ENCODE data around the gene IL1RAPL1. TPM values are rescaled to one million over a fixed set of nuclear protein-coding genes. Genes with fewer than 3 reads are reported as not detected.

Gene IL1RAPL1
- total RNA-seq, 2 experiments from 2014 or later, result not detected

- peaks cover 1% of the 10 kb centered on the region for H3K9me3 Mint-ChIP-seq
- H3K4me3 Mint-ChIP-seq, result no peak overlapping the region
- intact Hi-C loops (cut with micrococcal nuclease), result no loop called here
- no peaks in the 10 kb centered on the region for H3K36me3 Mint-ChIP-seq (ENCODE audit: low read depth)
- no peaks in the 10 kb centered on the region for H3K4me1 Mint-ChIP-seq (ENCODE audit: low read depth)
- H3K27me3 Mint-ChIP-seq (ENCODE audit: low read depth), result no peaks in the 10 kb centered on the region
- CTCF ChIA-PET, result interaction anchor here (0.7 kb wide), 1 partner anchor 9 kb away, joined by 3 read pairs; no protein-coding TSS in a partner anchor
- no peak overlapping the region for H3K27ac Mint-ChIP-seq
- DNase-seq, result no peak
These were observed 452.3 kb downstream of the IL1RAPL1 start for GRCh38 chrX:29039501-29039900.

DNA sequence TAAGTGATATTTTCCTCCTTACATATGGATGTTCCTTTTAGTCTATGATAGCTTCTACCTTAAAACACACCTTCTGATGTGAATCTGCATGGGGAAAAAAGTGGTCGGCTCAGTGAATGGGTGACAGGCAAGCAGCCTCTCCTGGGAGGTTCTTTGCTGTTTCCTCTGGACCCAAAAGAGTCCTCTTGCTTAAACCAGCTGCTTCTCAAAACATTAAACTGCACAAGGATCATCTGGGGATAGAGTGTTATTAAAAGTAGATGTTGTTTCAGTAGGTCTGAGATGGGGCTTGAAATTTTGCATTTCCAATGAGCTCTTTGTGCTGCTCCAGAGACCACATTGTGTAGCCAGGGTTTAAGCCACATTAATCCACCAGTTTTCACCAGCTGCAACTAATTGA, 452.9 kb downstream of the IL1RAPL1 start:
- no peak for DNase-seq
- H3K9me3 Mint-ChIP-seq, result peaks cover 1% of the 10 kb centered on the region
- H3K36me3 Mint-ChIP-seq (ENCODE audit: low read depth), result no peaks in the 10 kb centered on the region
- H3K27me3 Mint-ChIP-seq (ENCODE audit: low read depth), result no peaks in the 10 kb centered on the region
- no peak overlapping the region for H3K27ac Mint-ChIP-seq
- no peaks in the 10 kb centered on the region for H3K4me1 Mint-ChIP-seq (ENCODE audit: low read depth)
- no peak overlapping the region for H3K4me3 Mint-ChIP-seq
- intact Hi-C loops (cut with micrococcal nuclease), result no loop called here
- CTCF ChIA-PET, result no interaction called here

DNA sequence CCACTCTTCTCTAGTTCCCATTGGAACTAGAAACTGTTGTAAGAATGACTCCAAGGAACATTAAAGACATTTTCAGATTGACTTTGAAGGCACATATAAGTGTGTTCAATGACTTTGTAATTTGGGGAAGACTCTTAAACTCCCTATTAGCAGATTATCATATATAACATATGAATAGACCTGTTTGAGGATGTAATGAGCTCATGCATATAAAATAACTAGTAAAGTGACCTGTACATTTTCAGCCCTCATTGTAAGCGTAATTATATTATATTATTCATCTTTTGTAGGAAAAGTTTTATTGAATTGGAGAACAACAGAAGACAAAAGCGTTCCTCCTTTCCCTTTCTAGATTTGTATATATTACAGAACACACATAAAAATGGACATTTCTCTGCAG, 455.1 kb downstream of the IL1RAPL1 start:
- CTCF ChIA-PET, result no interaction called here
- Mint-ChIP-seq H3K36me3 (ENCODE audit: low read depth) (no peaks in the 10 kb centered on the region), H3K27me3 (ENCODE audit: low read depth) (no peaks in the 10 kb centered on the region), H3K4me3 (no peak overlapping the region), H3K27ac (no peak overlapping the region), H3K9me3 (peaks cover 1% of the 10 kb centered on the region), H3K4me1 (ENCODE audit: low read depth) (no peaks in the 10 kb centered on the region)
- DNase-seq, result no peak
- intact Hi-C loops (cut with micrococcal nuclease), result no loop called here

DNA sequence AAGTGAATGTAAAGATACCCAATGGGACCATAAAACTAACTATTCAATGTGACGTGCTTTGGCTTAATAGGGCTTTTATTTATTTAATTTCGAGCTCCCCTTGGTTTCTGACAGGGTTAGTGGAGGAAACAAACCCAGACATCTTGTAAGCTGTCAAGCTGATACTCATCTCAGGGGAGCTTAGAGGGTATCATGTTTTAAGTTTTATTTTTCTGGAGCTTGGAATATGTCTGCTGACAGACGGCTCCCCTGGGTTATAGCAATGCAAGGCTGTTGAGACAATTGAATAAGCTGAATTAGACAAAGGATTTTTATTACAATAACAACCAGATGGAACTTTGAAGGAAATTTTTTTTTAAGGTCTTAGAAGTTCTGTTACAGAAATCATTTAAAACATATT, 456.5 kb downstream of the IL1RAPL1 start:
- Mint-ChIP-seq H3K27ac (no peak overlapping the region), H3K4me3 (no peak overlapping the region), H3K4me1 (ENCODE audit: low read depth) (no peaks in the 10 kb centered on the region), H3K36me3 (ENCODE audit: low read depth) (no peaks in the 10 kb centered on the region), H3K9me3 (peaks cover 1% of the 10 kb centered on the region), H3K27me3 (ENCODE audit: low read depth) (no peaks in the 10 kb centered on the region)
- CTCF ChIA-PET, result no interaction called here
- intact Hi-C loops (cut with micrococcal nuclease), result no loop called here
- no peak for DNase-seq

DNA sequence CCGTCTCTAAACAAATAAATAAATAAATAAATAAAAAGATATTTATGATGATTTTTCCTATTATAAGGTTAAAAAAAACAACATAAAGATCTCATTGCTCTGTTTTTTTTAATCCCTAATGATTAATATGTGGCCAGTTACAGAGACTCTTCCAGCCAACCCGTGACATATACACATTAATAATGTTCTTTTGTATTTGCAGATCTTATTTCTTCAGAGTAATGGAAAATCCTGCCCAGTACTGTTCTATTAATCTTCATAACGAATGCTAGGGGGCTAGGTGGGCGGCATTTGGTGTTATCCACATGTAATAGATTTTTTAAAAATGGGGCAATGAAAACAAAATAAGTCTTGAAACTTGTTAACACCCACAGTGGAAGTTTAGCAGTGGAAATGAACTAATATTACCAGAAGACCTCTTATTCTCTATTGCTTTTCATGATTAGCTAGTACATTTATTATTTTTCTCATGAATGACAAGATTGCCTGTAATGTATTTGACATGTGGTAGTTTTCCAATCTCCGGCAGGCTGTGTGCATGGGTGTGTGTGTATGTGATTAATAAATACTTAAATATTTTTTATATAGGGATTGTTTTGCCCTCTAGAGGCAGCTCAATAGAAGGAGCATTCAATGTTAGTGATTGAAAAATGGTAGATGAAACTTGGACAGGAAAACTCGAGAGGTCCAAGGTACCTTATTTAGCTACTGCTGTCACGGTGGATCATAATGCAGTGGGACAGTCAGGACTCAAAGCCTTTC, 457.4 kb downstream of the IL1RAPL1 start:
- no peak overlapping the region for H3K4me3 Mint-ChIP-seq
- H3K36me3 Mint-ChIP-seq (ENCODE audit: low read depth), result no peaks in the 10 kb centered on the region
- DNase-seq, result no peak
- H3K27ac Mint-ChIP-seq, result no peak overlapping the region
- H3K9me3 Mint-ChIP-seq, result no peaks in the 10 kb centered on the region
- intact Hi-C loops (cut with micrococcal nuclease), result no loop called here
- H3K4me1 Mint-ChIP-seq (ENCODE audit: low read depth), result no peaks in the 10 kb centered on the region
- CTCF ChIA-PET, result no interaction called here
- H3K27me3 Mint-ChIP-seq (ENCODE audit: low read depth), result no peaks in the 10 kb centered on the region

DNA sequence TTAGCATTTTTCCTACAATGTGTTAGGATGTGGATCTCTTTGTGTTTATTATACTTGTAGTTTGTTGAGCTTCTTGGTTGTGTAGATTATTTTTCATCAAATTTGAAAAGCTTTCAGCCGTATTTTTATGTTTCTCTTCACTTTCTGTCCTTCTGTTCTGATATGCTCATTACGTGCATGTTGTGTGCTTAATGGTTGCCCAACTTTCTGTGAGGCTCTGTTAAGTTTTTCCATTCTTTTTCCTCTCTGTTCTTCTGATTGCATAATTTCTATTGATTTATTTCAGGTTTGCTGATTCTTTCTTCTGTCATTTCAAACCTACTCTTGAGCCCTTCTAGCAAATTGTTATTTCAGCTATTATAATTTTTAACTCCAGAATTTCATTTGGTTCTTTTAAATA, 478.2 kb downstream of the IL1RAPL1 start:
- CTCF ChIA-PET, result no interaction called here
- Mint-ChIP-seq H3K4me3 (no peak overlapping the region), H3K36me3 (ENCODE audit: low read depth) (no peaks in the 10 kb centered on the region), H3K4me1 (ENCODE audit: low read depth) (no peaks in the 10 kb centered on the region), H3K9me3 (peaks cover 2% of the 10 kb centered on the region), H3K27ac (no peak overlapping the region), H3K27me3 (ENCODE audit: low read depth) (no peaks in the 10 kb centered on the region)
- intact Hi-C loops (cut with micrococcal nuclease), result no loop called here
- DNase-seq, result no peak

DNA sequence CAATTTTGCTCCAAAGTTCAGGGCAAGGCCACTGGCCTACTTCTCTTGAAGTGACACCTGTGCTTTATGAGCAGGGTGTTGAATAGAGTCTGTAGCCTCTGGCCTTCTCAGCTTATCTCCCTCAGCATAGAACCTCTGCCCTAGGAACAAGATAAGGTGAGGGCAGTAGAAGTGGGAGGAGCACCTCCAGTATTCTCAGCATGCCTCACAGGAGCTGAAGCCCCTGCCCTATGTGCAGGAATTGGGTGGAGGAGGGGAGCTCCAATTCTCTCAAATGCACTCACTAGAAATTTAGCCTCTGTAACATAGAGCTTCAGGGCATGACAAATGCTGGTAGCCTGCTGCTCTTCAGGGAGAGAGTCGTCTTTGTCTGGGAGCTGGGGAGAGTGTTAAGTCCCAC, 479.3 kb downstream of the IL1RAPL1 start:
- H3K36me3 Mint-ChIP-seq (ENCODE audit: low read depth), result no peaks in the 10 kb centered on the region
- H3K4me3 Mint-ChIP-seq, result no peak overlapping the region
- H3K4me1 Mint-ChIP-seq (ENCODE audit: low read depth), result no peaks in the 10 kb centered on the region
- intact Hi-C loops (cut with micrococcal nuclease), result no loop called here
- H3K9me3 Mint-ChIP-seq, result peaks cover 2% of the 10 kb centered on the region
- H3K27ac Mint-ChIP-seq, result no peak overlapping the region
- DNase-seq, result no peak
- no peaks in the 10 kb centered on the region for H3K27me3 Mint-ChIP-seq (ENCODE audit: low read depth)
- CTCF ChIA-PET, result no interaction called here

DNA sequence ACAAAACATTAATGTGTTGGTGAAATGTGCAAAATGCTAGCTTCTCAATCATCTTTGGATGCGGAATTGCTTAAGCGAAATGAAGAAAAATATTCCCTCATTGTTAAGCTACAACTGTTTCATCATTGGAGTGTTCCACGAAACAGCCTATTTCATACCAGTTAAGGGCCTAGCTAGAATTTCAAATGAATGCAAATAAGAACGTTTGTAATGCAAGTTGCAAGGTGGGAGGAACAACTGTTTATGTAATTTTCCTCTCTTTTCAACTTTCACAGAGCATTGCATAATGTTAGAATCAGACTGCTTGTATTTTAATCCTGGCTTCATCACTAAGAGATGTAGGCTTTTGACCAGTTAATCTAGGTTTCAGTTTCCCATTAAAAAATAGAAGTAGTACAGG, 480.1 kb downstream of the IL1RAPL1 start:
- H3K27me3 Mint-ChIP-seq (ENCODE audit: low read depth), result no peaks in the 10 kb centered on the region
- no peaks in the 10 kb centered on the region for H3K4me1 Mint-ChIP-seq (ENCODE audit: low read depth)
- DNase-seq, result no peak
- H3K4me3 Mint-ChIP-seq, result no peak overlapping the region
- H3K9me3 Mint-ChIP-seq, result peaks cover 3% of the 10 kb centered on the region
- no peaks in the 10 kb centered on the region for H3K36me3 Mint-ChIP-seq (ENCODE audit: low read depth)
- CTCF ChIA-PET, result no interaction called here
- no peak overlapping the region for H3K27ac Mint-ChIP-seq
- intact Hi-C loops (cut with micrococcal nuclease), result no loop called here

GRCh38 chrX:29071525-29072320, 484.5 kb downstream of the IL1RAPL1 start:
- H3K36me3 Mint-ChIP-seq (ENCODE audit: low read depth), result no peaks in the 10 kb centered on the region
- CTCF ChIA-PET, result no interaction called here
- no peaks in the 10 kb centered on the region for H3K27me3 Mint-ChIP-seq (ENCODE audit: low read depth)
- no peak overlapping the region for H3K27ac Mint-ChIP-seq
- DNase-seq, result no peak
- H3K4me3 Mint-ChIP-seq, result no peak overlapping the region
- intact Hi-C loops (cut with micrococcal nuclease), result no loop called here
- H3K9me3 Mint-ChIP-seq, result peaks cover 4% of the 10 kb centered on the region
- H3K4me1 Mint-ChIP-seq (ENCODE audit: low read depth), result no peaks in the 10 kb centered on the region

DNA sequence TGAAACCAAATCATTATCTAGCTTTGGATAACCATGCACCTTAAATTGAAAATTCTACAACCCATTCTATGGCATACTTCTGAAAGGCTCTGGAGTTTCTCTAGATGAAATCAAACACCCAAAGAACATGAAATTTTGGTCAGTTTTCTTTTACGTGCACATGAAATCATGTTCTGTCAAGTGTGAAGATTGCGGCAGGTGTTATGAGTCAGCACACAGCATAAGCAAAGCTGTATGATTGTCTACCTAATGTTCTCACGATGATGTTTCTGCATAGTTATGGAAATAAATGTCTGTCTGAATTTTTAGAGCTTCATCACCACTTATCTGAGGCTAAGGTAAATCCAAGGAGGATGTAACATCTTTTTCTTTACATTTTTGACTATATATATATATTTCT, 495.3 kb downstream of the IL1RAPL1 start:
- intact Hi-C loops (cut with micrococcal nuclease), result no loop called here
- CTCF ChIA-PET, result no interaction called here
- DNase-seq, result no peak
- Mint-ChIP-seq H3K27me3 (ENCODE audit: low read depth) (no peaks in the 10 kb centered on the region), H3K27ac (no peak overlapping the region), H3K4me1 (ENCODE audit: low read depth) (no peaks in the 10 kb centered on the region), H3K9me3 (peaks cover 2% of the 10 kb centered on the region), H3K36me3 (ENCODE audit: low read depth) (no peaks in the 10 kb centered on the region), H3K4me3 (no peak overlapping the region)

DNA sequence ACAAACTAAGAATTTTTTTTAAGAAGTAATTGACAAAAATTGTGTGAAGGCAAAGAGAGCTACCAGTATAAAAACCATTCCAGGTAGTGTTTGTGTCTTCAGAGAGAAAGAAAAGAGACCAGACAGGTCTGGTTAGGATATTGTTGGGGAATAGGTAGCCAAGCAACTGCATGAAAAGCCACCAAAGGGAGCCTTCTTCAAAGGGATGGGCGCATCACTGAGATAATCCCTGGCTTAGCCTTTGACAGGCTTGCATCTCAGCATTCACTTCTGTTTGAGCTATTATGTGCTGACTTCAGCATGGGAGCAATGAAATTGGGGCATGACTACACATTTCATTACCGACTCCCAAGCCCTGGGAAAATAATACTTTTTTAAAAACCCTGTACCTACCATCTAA, 496.6 kb downstream of the IL1RAPL1 start:
- no peak overlapping the region for H3K4me3 Mint-ChIP-seq
- no peak for DNase-seq
- intact Hi-C loops (cut with micrococcal nuclease), result no loop called here
- H3K27ac Mint-ChIP-seq, result no peak overlapping the region
- no peaks in the 10 kb centered on the region for H3K9me3 Mint-ChIP-seq
- no peaks in the 10 kb centered on the region for H3K36me3 Mint-ChIP-seq (ENCODE audit: low read depth)
- no peaks in the 10 kb centered on the region for H3K27me3 Mint-ChIP-seq (ENCODE audit: low read depth)
- CTCF ChIA-PET, result no interaction called here
- H3K4me1 Mint-ChIP-seq (ENCODE audit: low read depth), result no peaks in the 10 kb centered on the region

GRCh38 chrX:29090811-29091210, 503.6 kb downstream of the IL1RAPL1 start:
- H3K4me1 Mint-ChIP-seq (ENCODE audit: low read depth), result no peaks in the 10 kb centered on the region
- CTCF ChIA-PET, result no interaction called here
- no peaks in the 10 kb centered on the region for H3K36me3 Mint-ChIP-seq (ENCODE audit: low read depth)
- H3K27me3 Mint-ChIP-seq (ENCODE audit: low read depth), result no peaks in the 10 kb centered on the region
- intact Hi-C loops (cut with micrococcal nuclease), result no loop called here
- no peaks in the 10 kb centered on the region for H3K9me3 Mint-ChIP-seq
- no peak overlapping the region for H3K27ac Mint-ChIP-seq
- DNase-seq, result no peak
- H3K4me3 Mint-ChIP-seq, result no peak overlapping the region

DNA sequence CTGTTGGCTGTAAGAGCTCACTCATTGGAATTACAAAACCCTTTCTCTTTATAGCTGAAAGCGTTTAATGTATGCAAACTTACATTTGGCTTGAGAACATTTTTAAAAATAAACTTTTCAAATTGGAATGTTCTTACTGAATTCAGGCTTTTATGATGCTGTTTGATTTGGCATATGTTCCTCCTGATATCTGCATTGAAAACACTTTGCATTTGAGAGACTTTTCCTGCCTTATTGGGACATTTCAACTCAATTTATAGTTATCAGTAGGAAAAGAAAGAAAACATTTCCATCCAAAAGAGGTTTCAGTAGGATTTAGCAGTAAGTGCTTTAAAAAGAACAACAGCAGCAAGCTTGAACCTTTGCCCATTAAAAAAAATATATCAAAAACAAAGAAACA, 520.0 kb downstream of the IL1RAPL1 start:
- CTCF ChIA-PET, result no interaction called here
- Mint-ChIP-seq H3K27me3 (ENCODE audit: low read depth) (no peaks in the 10 kb centered on the region), H3K4me1 (ENCODE audit: low read depth) (no peaks in the 10 kb centered on the region), H3K27ac (no peak overlapping the region), H3K4me3 (no peak overlapping the region), H3K9me3 (peaks cover 8% of the 10 kb centered on the region), H3K36me3 (ENCODE audit: low read depth) (no peaks in the 10 kb centered on the region)
- DNase-seq, result no peak
- intact Hi-C loops (cut with micrococcal nuclease), result no loop called here
